PC-3 (cell line): ENCODE measurements around the gene IFNL1.
A peak's percentile ranks its signal among the peaks of the same experiment; 100 is the strongest.

Experiments
- CTCF ChIP-seq: fragments of 300-600 bp; sonication (generic); conservative IDR thresholded peaks from 2 replicates; pipeline ENCODE4 v1.5.1; 2017; ENCODE audit warnings: antibody characterized with exemption, low read depth, mild to moderate bottlenecking, low read length
- EZH2 ChIP-seq: fragments of 300-600 bp; sonication (generic); IDR thresholded peaks from one replicate; pipeline ENCODE4 v1.6.1; 2017; ENCODE audit warnings: antibody characterized with exemption, mild to moderate bottlenecking, low read length; ENCODE audit not compliant: unreplicated experiment
- EZH2phosphoT487 ChIP-seq: fragments of 300-600 bp; sonication (generic); IDR thresholded peaks from 2 replicates; pipeline ENCODE4 v1.6.1; 2018; ENCODE audit warnings: mild to moderate bottlenecking, antibody characterized with exemption, low read length, borderline replicate concordance

GRCh38 chr19:39328046-39328705 is 32.0 kb downstream of the IFNL1 start:
- TF ChIP-seq CTCF (peak; percentile 90), EZH2 (no peak), EZH2phosphoT487 (no peak)
